Parathyroid adenoma (tissue), 2 donors: ENCODE measurements around the gene GPBP1L1.
"Not testable (repeated sequence)": the region's sequence is repeated elsewhere in the genome, so short reads cannot be mapped to it uniquely, and the experiment has no call there.

Source experiments
- H2AFZ ChIP-seq: fragments of 300-600 bp; sonication (generic); one replicate; pipeline ENCODE4 v1.7.0; 2017; ENCODE audit warnings: antibody characterized with exemption, mild to moderate bottlenecking
- H3K27ac ChIP-seq: fragments of 300-600 bp; sonication (generic); one replicate; pipeline ENCODE4 v1.7.0; 2017
- H3K27me3 ChIP-seq: fragments of 300-600 bp; sonication (generic); one replicate; pipeline ENCODE4 v1.7.0; 2017; ENCODE audit warnings: low read length; ENCODE audit not compliant: control insufficient read depth, insufficient read depth
- H3K36me3 ChIP-seq: fragments of 300-600 bp; sonication (generic); one replicate; pipeline ENCODE4 v1.7.0; 2017; ENCODE audit warnings: low read length; ENCODE audit not compliant: control insufficient read depth, insufficient read depth
- H3K4me1 ChIP-seq: fragments of 300-600 bp; sonication (generic); one replicate; pipeline ENCODE4 v1.7.0; 2017; ENCODE audit warnings: control low read depth
- H3K4me2 ChIP-seq: fragments of 300-600 bp; sonication (generic); one replicate; pipeline ENCODE4 v1.7.0; 2017; ENCODE audit warnings: low read length
- H3K4me3 ChIP-seq: fragments of 300-600 bp; sonication (generic); one replicate; pipeline ENCODE4 v1.7.0; 2017; ENCODE audit warnings: low read depth, low read length
- H3K79me2 ChIP-seq: fragments of 300-600 bp; sonication (generic); one replicate; pipeline ENCODE4 v1.7.0; 2017; ENCODE audit warnings: control low read depth
- H3K9ac ChIP-seq: fragments of 300-600 bp; sonication (generic); one replicate; pipeline ENCODE4 v1.7.0; 2017; ENCODE audit warnings: mild to moderate bottlenecking
- H3K9me3 ChIP-seq: fragments of 300-600 bp; sonication (generic); one replicate; pipeline ENCODE4 v1.7.0; 2017; ENCODE audit warnings: low read length; ENCODE audit not compliant: control insufficient read depth
- TF ChIP-seq, protein P1 (sequence below): fragments of 300-600 bp; sonication (generic); IDR thresholded peaks from one replicate; pipeline ENCODE4 v1.7.0; 2017; ENCODE audit warnings: antibody characterized with exemption, mild to moderate bottlenecking
- donor health status: primary hyperparathyroidism.

GPBP1L1 gene

DNA sequence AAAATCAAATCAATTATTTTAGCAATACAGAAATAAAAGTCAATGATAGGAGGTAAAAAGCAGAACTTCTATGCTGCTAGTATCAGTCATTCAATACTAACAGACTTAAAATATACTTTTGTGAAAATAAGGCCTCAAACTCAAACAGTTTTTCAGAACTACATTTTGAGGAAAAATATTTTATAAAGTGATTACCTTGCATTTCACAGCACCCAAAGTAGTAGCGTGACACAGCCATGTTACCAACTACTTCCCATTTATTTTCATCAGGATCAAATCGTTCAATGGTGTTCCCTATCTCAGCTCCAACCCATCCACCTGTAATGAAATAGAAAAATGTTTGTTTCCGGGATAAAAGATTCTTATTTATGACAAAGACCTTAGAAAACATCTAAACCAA is 30.4 kb upstream of the GPBP1L1 start:
- no peak overlapping the region for H3K27ac ChIP-seq
- H3K9me3 ChIP-seq: no peaks in the 10 kb centered on the region
- H2AFZ ChIP-seq: no peak overlapping the region
- no peak overlapping the region for H3K4me3 ChIP-seq
- H3K4me1 ChIP-seq: no peaks in the 10 kb centered on the region
- H3K27me3 ChIP-seq: no peaks in the 10 kb centered on the region
- no peak overlapping the region for H3K4me2 ChIP-seq
- H3K9ac ChIP-seq: no peak overlapping the region
- no peaks in the 10 kb centered on the region for H3K79me2 ChIP-seq
- no peaks in the 10 kb centered on the region for H3K36me3 ChIP-seq
- TF ChIP-seq, protein P1, sequence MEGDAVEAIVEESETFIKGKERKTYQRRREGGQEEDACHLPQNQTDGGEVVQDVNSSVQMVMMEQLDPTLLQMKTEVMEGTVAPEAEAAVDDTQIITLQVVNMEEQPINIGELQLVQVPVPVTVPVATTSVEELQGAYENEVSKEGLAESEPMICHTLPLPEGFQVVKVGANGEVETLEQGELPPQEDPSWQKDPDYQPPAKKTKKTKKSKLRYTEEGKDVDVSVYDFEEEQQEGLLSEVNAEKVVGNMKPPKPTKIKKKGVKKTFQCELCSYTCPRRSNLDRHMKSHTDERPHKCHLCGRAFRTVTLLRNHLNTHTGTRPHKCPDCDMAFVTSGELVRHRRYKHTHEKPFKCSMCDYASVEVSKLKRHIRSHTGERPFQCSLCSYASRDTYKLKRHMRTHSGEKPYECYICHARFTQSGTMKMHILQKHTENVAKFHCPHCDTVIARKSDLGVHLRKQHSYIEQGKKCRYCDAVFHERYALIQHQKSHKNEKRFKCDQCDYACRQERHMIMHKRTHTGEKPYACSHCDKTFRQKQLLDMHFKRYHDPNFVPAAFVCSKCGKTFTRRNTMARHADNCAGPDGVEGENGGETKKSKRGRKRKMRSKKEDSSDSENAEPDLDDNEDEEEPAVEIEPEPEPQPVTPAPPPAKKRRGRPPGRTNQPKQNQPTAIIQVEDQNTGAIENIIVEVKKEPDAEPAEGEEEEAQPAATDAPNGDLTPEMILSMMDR: no peak

DNA sequence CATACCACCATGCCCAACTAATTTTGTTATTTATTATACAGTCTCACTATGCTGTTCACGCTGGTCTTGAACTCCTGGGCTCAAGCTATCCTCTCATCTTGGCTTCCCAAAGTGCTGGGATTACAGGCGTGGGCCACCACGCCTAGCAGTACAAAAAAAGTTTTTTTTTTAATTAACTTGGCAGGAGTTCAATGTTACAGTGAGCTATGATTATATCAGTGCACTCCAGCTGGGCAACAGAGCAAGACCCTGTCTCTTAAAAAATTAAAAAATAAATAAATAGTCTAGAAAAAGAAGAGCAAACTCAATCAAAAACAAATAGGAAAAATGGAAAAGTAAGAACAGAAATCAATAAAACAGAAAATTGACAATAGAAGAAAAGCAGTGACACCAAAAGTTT is 27.4 kb upstream of the GPBP1L1 start:
- Histone ChIP-seq H3K27ac (no peak overlapping the region), H3K9ac (no peak overlapping the region), H3K9me3 (no peaks in the 10 kb centered on the region), H3K4me3 (no peak overlapping the region), H3K4me2 (no peak overlapping the region), H3K36me3 (no peaks in the 10 kb centered on the region), H3K4me1 (no peaks in the 10 kb centered on the region), H2AFZ (no peak overlapping the region), H3K27me3 (no peaks in the 10 kb centered on the region), H3K79me2 (no peaks in the 10 kb centered on the region)
- TF ChIP-seq, protein P1: no peak

DNA sequence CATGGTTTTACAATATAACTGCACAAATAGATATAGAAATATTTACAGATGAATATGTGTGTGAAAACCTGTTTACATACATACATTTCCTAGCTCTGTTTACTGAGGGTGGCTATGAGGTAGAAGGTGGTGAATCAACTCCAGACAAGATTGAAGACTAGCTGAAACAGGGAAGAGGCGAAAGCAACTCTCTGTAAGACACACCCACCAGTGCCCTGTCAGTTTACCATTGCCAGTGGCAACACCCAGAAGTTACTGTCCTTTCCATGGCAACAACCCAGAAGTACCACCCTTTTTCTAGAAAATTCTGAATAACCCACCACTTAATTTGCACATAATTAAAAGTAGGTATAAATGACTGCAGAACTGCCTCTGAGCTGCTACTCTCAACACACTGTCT is 18.3 kb upstream of the GPBP1L1 start:
- Histone ChIP-seq H3K4me1 (no peaks in the 10 kb centered on the region), H3K36me3 (no peaks in the 10 kb centered on the region), H3K9me3 (no peaks in the 10 kb centered on the region), H3K27me3 (no peaks in the 10 kb centered on the region), H3K27ac (no peak overlapping the region), H3K4me3 (no peak overlapping the region), H2AFZ (no peak overlapping the region), H3K4me2 (no peak overlapping the region), H3K9ac (no peak overlapping the region), H3K79me2 (no peaks in the 10 kb centered on the region)
- TF ChIP-seq, protein P1: no peak

DNA sequence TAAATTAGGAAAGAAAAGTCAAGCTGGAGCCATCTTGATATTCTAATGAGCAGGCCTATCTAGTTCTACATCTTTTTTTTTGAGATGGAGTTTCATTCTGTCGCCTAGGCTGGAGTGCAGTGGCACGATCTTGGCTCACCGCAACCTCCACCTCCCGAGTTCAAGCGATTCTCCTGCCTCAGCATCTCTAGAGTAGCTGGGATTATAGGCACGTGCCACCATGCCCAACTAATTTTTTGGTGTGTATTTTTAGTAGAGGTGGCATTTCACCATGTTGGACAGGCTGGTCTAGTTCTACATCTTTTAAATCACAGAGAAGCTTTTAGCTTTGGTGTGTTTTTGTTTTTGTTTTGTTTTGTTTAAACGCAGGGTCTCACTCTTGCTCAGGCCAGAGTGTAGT is 8.5 kb upstream of the GPBP1L1 start:
- H3K27me3 ChIP-seq: no peaks in the 10 kb centered on the region
- H3K4me1 ChIP-seq: no peaks in the 10 kb centered on the region
- no peak overlapping the region for H3K4me3 ChIP-seq
- no peak overlapping the region for H3K4me2 ChIP-seq
- H3K36me3 ChIP-seq: no peaks in the 10 kb centered on the region
- TF ChIP-seq, protein P1: no peak
- H3K27ac ChIP-seq: no peak overlapping the region
- no peak overlapping the region for H3K9ac ChIP-seq
- H3K79me2 ChIP-seq: no peaks in the 10 kb centered on the region
- no peak overlapping the region for H2AFZ ChIP-seq
- no peaks in the 10 kb centered on the region for H3K9me3 ChIP-seq

DNA sequence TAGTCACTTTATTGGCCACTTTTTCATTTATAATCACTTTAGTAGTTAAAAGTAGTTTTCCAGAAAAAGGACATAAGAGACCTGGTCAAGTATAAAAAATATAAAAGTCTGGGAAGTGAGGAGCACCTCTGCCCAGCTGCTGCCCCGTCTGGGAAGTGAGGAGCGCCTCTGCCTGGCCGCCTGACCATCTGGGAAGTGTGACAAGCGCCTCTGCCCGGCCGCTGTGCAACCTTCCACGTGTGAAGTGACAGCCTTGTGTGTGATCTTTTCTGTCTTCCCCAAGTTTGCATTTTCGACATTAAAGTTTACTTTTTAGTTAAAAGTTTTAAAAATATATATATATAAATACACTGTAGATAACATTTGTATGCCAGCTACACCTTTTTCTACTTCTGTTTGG is 7.5 kb upstream of the GPBP1L1 start:
- H3K4me3 ChIP-seq, H3K79me2 ChIP-seq, H3K9me3 ChIP-seq, H3K4me1 ChIP-seq, H3K4me2 ChIP-seq, H2AFZ ChIP-seq, H3K9ac ChIP-seq, H3K27me3 ChIP-seq, H3K27ac ChIP-seq, H3K36me3 ChIP-seq: not testable (repeated sequence)
